Measurements from ENCODE around the gene RUNX2. TPM values are rescaled to one million over a fixed set of nuclear protein-coding genes. Genes with fewer than 3 reads are reported as not detected.

The RUNX2 gene
- total RNA-seq, 1 experiment from 2014 or later: 7.0 TPM

GRCh38 chr6:45351076-45351475, 22.9 kb downstream of the RUNX2 start:
- H3K27me3 ChIP-seq (ENCODE audit: control insufficient read depth, insufficient read depth, low read length): no peaks in the 10 kb centered on the region
- H3K36me3 ChIP-seq (ENCODE audit: control insufficient read depth, insufficient read depth, low read length): no peaks in the 10 kb centered on the region
- ChIA-PET POLR2A (no interaction called here), CTCF (no interaction called here)
- BruUV-seq (replicated peaks): no TSS peak
- no peaks in the 10 kb centered on the region for H3K9me3 ChIP-seq (ENCODE audit: control insufficient read depth, insufficient read depth, low read depth, low read length)
- in situ Hi-C loops (cut with HindIII; ENCODE audit: low pct_unique_long_range_greater_than_20kb, low sequenced_read_pairs) (no loop called here), intact Hi-C loops (cut with micrococcal nuclease; ENCODE audit: unreplicated experiment) (no loop called here)
- H3K4me1 ChIP-seq (ENCODE audit: control insufficient read depth, insufficient read depth, low read length): no peaks in the 10 kb centered on the region
- ATAC-seq (no peak), DNase-seq (ENCODE audit: low read depth, low spot score) (no peak)
- TF ChIP-seq CTCF (IDR thresholded peaks at IDR 0.05) (no peak), SIN3A (IDR thresholded peaks at IDR 0.05; ENCODE audit: borderline replicate concordance, insufficient read depth, low read depth, low read length) (no peak), REST (IDR thresholded peaks at IDR 0.05; ENCODE audit: insufficient read depth in 1 of 2, low read depth in 2 of 2, low read length in 1 of 2) (no peak), TCF7L2 (IDR thresholded peaks at IDR 0.05; ENCODE audit: low read depth, low read length) (no peak), POLR2AphosphoS5 (IDR thresholded peaks at IDR 0.05; ENCODE audit: low read depth, low read length) (no peak)
- H3K4me3 ChIP-seq (ENCODE audit: low read depth in 2 of 2, low read length in 2 of 2): no peak overlapping the region
- H3K27ac ChIP-seq (ENCODE audit: low read length): no peak overlapping the region

GRCh38 chr6:45351667-45352066, 23.5 kb downstream of the RUNX2 start:
- ChIA-PET POLR2A (no interaction called here), CTCF (no interaction called here)
- no peak for ATAC-seq

More at GRCh38 chr6:45351667-45352066, 23.5 kb downstream of the RUNX2 start:
- Histone ChIP-seq H3K36me3 (ENCODE audit: control insufficient read depth, insufficient read depth, low read length) (no peaks in the 10 kb centered on the region), H3K27me3 (ENCODE audit: control insufficient read depth, insufficient read depth, low read length) (no peaks in the 10 kb centered on the region), H3K4me3 (ENCODE audit: low read depth in 2 of 2, low read length in 2 of 2) (no peak overlapping the region), H3K9me3 (ENCODE audit: control insufficient read depth, insufficient read depth, low read depth, low read length) (no peaks in the 10 kb centered on the region), H3K4me1 (ENCODE audit: control insufficient read depth, insufficient read depth, low read length) (no peaks in the 10 kb centered on the region), H3K27ac (ENCODE audit: low read length) (no peak overlapping the region)
- DNase-seq (ENCODE audit: low read depth, low spot score): no peak
- no peak for TF ChIP-seq TCF7L2 (IDR thresholded peaks at IDR 0.05; ENCODE audit: low read depth, low read length)
- no peak for TF ChIP-seq POLR2AphosphoS5 (IDR thresholded peaks at IDR 0.05; ENCODE audit: low read depth, low read length)
- no peak for TF ChIP-seq CTCF (IDR thresholded peaks at IDR 0.05)
- no peak for TF ChIP-seq SIN3A (IDR thresholded peaks at IDR 0.05; ENCODE audit: borderline replicate concordance, insufficient read depth, low read depth, low read length)
- no peak for TF ChIP-seq REST (IDR thresholded peaks at IDR 0.05; ENCODE audit: insufficient read depth in 1 of 2, low read depth in 2 of 2, low read length in 1 of 2)
- no TSS peak for BruUV-seq (replicated peaks)
- in situ Hi-C loops (cut with HindIII; ENCODE audit: low pct_unique_long_range_greater_than_20kb, low sequenced_read_pairs) (no loop called here), intact Hi-C loops (cut with micrococcal nuclease; ENCODE audit: unreplicated experiment) (no loop called here)
